IMR-90 (cell line): ENCODE data around the gene HS6ST3. TPM values are rescaled to one million over a fixed set of nuclear protein-coding genes. Genes with fewer than 3 reads are reported as not detected.

ENCODE experiments used
- ATAC-seq: fragments of 200-7000 bp; cut with Tn5 transposase; 2 replicates; pipeline ENCODE4 v1.9.1; 2020; ENCODE audit warnings: low read depth, mild to moderate bottlenecking, moderate library complexity
- BruUV-seq: library from RNA; stranded (reverse); fragments of 400-500 nt; replicated peaks from 2 replicates; lab custom pipeline; 2021; lab: Mats Ljungman, UMichigan
- CTCF ChIA-PET: fragments of 300-600 bp; formaldehyde crosslinking; extraction: SDS; loops from one replicate; lab custom pipeline; 2021; ENCODE audit warnings: antibody characterized with exemption; lab: Yijun Ruan, JAX
- POLR2A ChIA-PET: fragments of 300-600 bp; sonication (Branson Sonifier 250); formaldehyde crosslinking; loops from one replicate; lab custom pipeline; 2022; ENCODE audit warnings: antibody characterized with exemption; ENCODE audit not compliant: unreplicated experiment; lab: Charles Lee
- DNase-seq: peaks from one replicate; pipeline ENCODE4 v3.0.0; 2013
- H2AFZ ChIP-seq: replicated peaks from 2 replicates; pipeline ENCODE3; 2013; ENCODE audit warnings: low read length, mild to moderate bottlenecking; ENCODE audit not compliant: poor library complexity
- H2AK5ac ChIP-seq: 2 replicates; pipeline ENCODE4 v1.6.1; 2013; ENCODE audit warnings: low read depth, low read length, inconsistent platforms
- H2AK9ac ChIP-seq: replicated peaks from 2 replicates; pipeline ENCODE3; 2013; ENCODE audit warnings: mild to moderate bottlenecking, low read depth, low read length, moderate library complexity; ENCODE audit not compliant: poor library complexity
- H2BK120ac ChIP-seq: 2 replicates; pipeline ENCODE4 v1.6.1; 2013; ENCODE audit warnings: low read depth, low read length, inconsistent platforms
- H2BK15ac ChIP-seq: 3 replicates; pipeline ENCODE4 v1.6.1; 2013; ENCODE audit warnings: low read depth, low read length, inconsistent platforms
- H2BK20ac ChIP-seq: 2 replicates; pipeline ENCODE4 v1.6.1; 2013; ENCODE audit warnings: low read depth, mild to moderate bottlenecking, inconsistent platforms, low read length, moderate library complexity
- H2BK5ac ChIP-seq: 2 replicates; pipeline ENCODE4 v1.6.1; 2013; ENCODE audit warnings: mild to moderate bottlenecking, low read depth, low read length, inconsistent platforms; ENCODE audit not compliant: poor library complexity, severe bottlenecking
- H3K14ac ChIP-seq: replicated peaks from 2 replicates; pipeline ENCODE4 v1.6.1; 2013; ENCODE audit warnings: low read depth, low read length, inconsistent platforms
- H3K18ac ChIP-seq: 2 replicates; pipeline ENCODE4 v1.6.1; 2013; ENCODE audit warnings: low read depth, low read length, control low read depth
- H3K23ac ChIP-seq: 2 replicates; pipeline ENCODE4 v1.6.1; 2013; ENCODE audit warnings: low read depth, low read length, inconsistent platforms
- H3K27ac ChIP-seq: 2 replicates; pipeline ENCODE4 v1.5.1; 2013; ENCODE audit warnings: mild to moderate bottlenecking, control low read depth, low read length; ENCODE audit not compliant: insufficient read depth
- H3K27me3 ChIP-seq: 2 replicates; pipeline ENCODE4 v1.6.1; 2013; ENCODE audit warnings: low read length; ENCODE audit not compliant: control insufficient read depth, insufficient read depth
- H3K36me3 ChIP-seq: 2 replicates; pipeline ENCODE4 v1.6.1; 2013; ENCODE audit warnings: low read length, mixed read lengths; ENCODE audit not compliant: control insufficient read depth, insufficient read depth
- H3K4ac ChIP-seq: 2 replicates; pipeline ENCODE4 v1.6.1; 2013; ENCODE audit warnings: low read depth, low read length, inconsistent platforms
- H3K4me1 ChIP-seq: 2 replicates; pipeline ENCODE4 v1.6.1; 2013; ENCODE audit warnings: low read length, mixed read lengths; ENCODE audit not compliant: control insufficient read depth, insufficient read depth
- H3K4me2 ChIP-seq: 2 replicates; pipeline ENCODE4 v1.6.1; 2013; ENCODE audit warnings: low read depth, mild to moderate bottlenecking, control low read depth, low read length, moderate library complexity
- H3K4me3 ChIP-seq: 2 replicates; pipeline ENCODE4 v1.5.1; 2013; ENCODE audit warnings: low read depth, mild to moderate bottlenecking, control low read depth, low read length, moderate library complexity; ENCODE audit not compliant: insufficient read depth
- H3K56ac ChIP-seq: 2 replicates; pipeline ENCODE4 v1.6.1; 2013; ENCODE audit warnings: low read length, inconsistent platforms; ENCODE audit not compliant: insufficient read depth; ENCODE audit errors: extremely low read depth
- H3K79me1 ChIP-seq, 2 experiments: 2 replicates each; pipeline ENCODE4 v1.6.1; 2013; ENCODE audit warnings: low read length in 2 of 2, inconsistent platforms in 1 of 2, low read depth in 1 of 2
- H3K9ac ChIP-seq: 2 replicates; pipeline ENCODE4 v1.6.1; 2013; ENCODE audit warnings: low read depth, low read length, control low read depth
- H3K9me1 ChIP-seq: 2 replicates; pipeline ENCODE4 v1.6.1; 2013; ENCODE audit warnings: low read length, inconsistent platforms; ENCODE audit not compliant: insufficient read depth
- H3K9me3 ChIP-seq: 2 replicates; pipeline ENCODE4 v1.6.1; 2013; ENCODE audit warnings: low read length; ENCODE audit not compliant: control insufficient read depth, insufficient read depth
- H4K20me1 ChIP-seq: 2 replicates; pipeline ENCODE4 v1.6.1; 2013; ENCODE audit warnings: low read length, inconsistent platforms; ENCODE audit not compliant: insufficient read depth
- H4K5ac ChIP-seq: 2 replicates; pipeline ENCODE4 v1.6.1; 2013; ENCODE audit warnings: mild to moderate bottlenecking, low read depth, low read length, control low read depth
- H4K8ac ChIP-seq, 2 experiments: 2 replicates each; pipeline ENCODE4 v1.6.1; 2013; ENCODE audit warnings: low read depth in 2 of 2, low read length in 2 of 2, control low read depth in 1 of 2, inconsistent platforms in 1 of 2
- H4K91ac ChIP-seq: 2 replicates; pipeline ENCODE4 v1.6.1; 2013; ENCODE audit warnings: low read depth, low read length, inconsistent platforms; ENCODE audit not compliant: insufficient read depth
- BHLHE40 ChIP-seq: fragments of 150-350 bp; IDR thresholded peaks from 2 replicates; pipeline ENCODE4 v1.6.1; 2016; ENCODE audit warnings: mild to moderate bottlenecking, low read depth, low read length
- CEBPB ChIP-seq: IDR thresholded peaks from 2 replicates; pipeline ENCODE4 v1.6.1; 2012; ENCODE audit warnings: low read depth, low read length, improper control_type of control experiment
- CHD1 ChIP-seq: IDR thresholded peaks from 2 replicates; pipeline ENCODE4 v1.6.1; 2012; ENCODE audit warnings: low read depth, low read length, improper control_type of control experiment
- CTCF ChIP-seq: conservative IDR thresholded peaks from 2 replicates; pipeline ENCODE4 v1.5.1; 2012; ENCODE audit warnings: mild to moderate bottlenecking, low read depth, low read length, improper control_type of control experiment
- FOS ChIP-seq: fragments of 150-350 bp; IDR thresholded peaks from 2 replicates; pipeline ENCODE4 v1.6.1; 2016; ENCODE audit warnings: low read depth, low read length
- MAFK ChIP-seq: IDR thresholded peaks from 2 replicates; pipeline ENCODE4 v1.6.1; 2012; ENCODE audit warnings: low read depth, low read length, improper control_type of control experiment
- MAZ ChIP-seq: IDR thresholded peaks from 2 replicates; pipeline ENCODE4 v1.6.1; 2012; ENCODE audit warnings: low read depth, mild to moderate bottlenecking, low read length, improper control_type of control experiment, moderate library complexity, borderline replicate concordance
- MXI1 ChIP-seq: IDR thresholded peaks from 2 replicates; pipeline ENCODE4 v1.6.1; 2012; ENCODE audit warnings: low read depth, mild to moderate bottlenecking, low read length, moderate library complexity, borderline replicate concordance
- NFE2L2 ChIP-seq: fragments of 150-350 bp; IDR thresholded peaks from 2 replicates; pipeline ENCODE4 v1.6.1; 2016; ENCODE audit warnings: low read depth, mild to moderate bottlenecking, low read length
- POLR2A ChIP-seq: IDR thresholded peaks from 2 replicates; pipeline ENCODE4 v1.6.1; 2012; ENCODE audit warnings: mild to moderate bottlenecking, low read depth, low read length
- RAD21 ChIP-seq: IDR thresholded peaks from 2 replicates; pipeline ENCODE4 v1.6.1; 2012; ENCODE audit warnings: low read length, improper control_type of control experiment
- RCOR1 ChIP-seq: IDR thresholded peaks from 2 replicates; pipeline ENCODE4 v1.6.1; 2012; ENCODE audit warnings: mild to moderate bottlenecking, low read length, improper control_type of control experiment; ENCODE audit not compliant: insufficient replicate concordance
- RFX5 ChIP-seq: IDR thresholded peaks from 2 replicates; pipeline ENCODE4 v1.8.0; 2012; ENCODE audit warnings: low read depth, mild to moderate bottlenecking, low read length, moderate library complexity
- SMC3 ChIP-seq: fragments of 150-350 bp; IDR thresholded peaks from 2 replicates; pipeline ENCODE4 v1.6.1; 2016; ENCODE audit warnings: low read depth, mild to moderate bottlenecking, antibody characterized with exemption, low read length, moderate library complexity
- USF2 ChIP-seq: fragments of 150-350 bp; IDR thresholded peaks from 2 replicates; pipeline ENCODE4 v1.6.1; 2017; ENCODE audit warnings: mild to moderate bottlenecking, antibody characterized with exemption, low read length, low read depth
- WGBS, 2 experiments: methylation state at CpG; one replicate each; pipeline versions ENCODE4 v1.1.5 to v1.1.7; 2013; ENCODE audit warnings: missing lambda C conversion rate in 2 of 2; ENCODE audit not compliant: insufficient read length in 1 of 2; ENCODE audit errors: extremely low coverage in 2 of 2; 5-methylcytosine and 5-hydroxymethylcytosine counted together
- dilution Hi-C: fragments of 300-500 bp; cut with HindIII; formaldehyde crosslinking; loops from one replicate; pipeline ENCODE4 v1.14.3; 2018; ENCODE audit warnings: low sequenced_read_pairs; ENCODE audit not compliant: unreplicated experiment
- in situ Hi-C: fragments of 300-500 bp; cut with MboI; formaldehyde crosslinking; loops from 3 replicates; pipeline ENCODE4 v1.14.3; 2019; ENCODE audit warnings: low sequenced_read_pairs, inconsistent platforms, mixed read lengths
- intact Hi-C: fragments of 100-400 bp; cut with micrococcal nuclease; formaldehyde crosslinking; loops from 2 replicates; pipeline ENCODE4 v1.10.0; 2022
- polyA plus RNA-seq, 3 experiments: library from polyadenylated mRNA; depleted of rRNA; stranded (reverse); fragments of >200 nt; gene quantifications; 2 replicates each; pipeline ENCODE4 v1.2.3, GENCODE V29; 2012; ENCODE audit warnings: low replicate concordance in 1 of 3
- total RNA-seq: library from RNA; depleted of rRNA; stranded (reverse); fragments of >200 nt; gene quantifications from 2 replicates; pipeline ENCODE4 v1.2.3, GENCODE V29; 2012
- TF ChIP-seq, protein P1 (sequence below): fragments of 150-350 bp; IDR thresholded peaks from 2 replicates; pipeline ENCODE4 v1.6.1; 2016; ENCODE audit warnings: low read depth, mild to moderate bottlenecking, low read length, moderate library complexity, borderline replicate concordance

Gene HS6ST3
- total and polyA plus RNA-seq, 2 of the 4 experiments (the other 2 are of a cell fraction), result not detected

GRCh38 chr13:96834626-96835025 lies 744.7 kb downstream of the HS6ST3 start:
- Histone ChIP-seq H3K9me3 (no peaks in the 10 kb centered on the region; the same call in 1 of the 2 replicates), H3K9ac (no peak overlapping the region), H2BK15ac (no peak overlapping the region), H4K91ac (no peak overlapping the region), H3K27ac (no peak overlapping the region), H3K23ac (no peak overlapping the region), H2BK5ac (no peak overlapping the region), H2AK5ac (no peak overlapping the region), H3K4me2 (no peak overlapping the region), H2BK20ac (no peak overlapping the region), H2AFZ (no peak overlapping the region), H3K9me1 (no peaks in the 10 kb centered on the region), H2BK120ac (no peak overlapping the region), H2AK9ac (no peak overlapping the region), H4K5ac (no peak overlapping the region), H4K20me1 (no peaks in the 10 kb centered on the region), H3K27me3 (no peaks in the 10 kb centered on the region), H3K36me3 (no peaks in the 10 kb centered on the region), H3K4me3 (no peak overlapping the region), H3K4ac (no peak overlapping the region), H3K4me1 (no peaks in the 10 kb centered on the region), H4K8ac (no peak overlapping the region), H3K56ac (no peak overlapping the region), H3K18ac (no peak overlapping the region), H3K14ac (no peak overlapping the region), H3K79me1 (no peaks in the 10 kb centered on the region)
- intact Hi-C loops, result no loop called here
- POLR2A ChIA-PET, result no interaction called here
- ATAC-seq (no peak), DNase-seq (no peak)
- BruUV-seq, result no TSS peak
- WGBS, 2 experiments, result no CpG with 5 or more reads among the region's 4 CpGs
- no peak for TF ChIP-seq USF2
- no peak for TF ChIP-seq MXI1
- no peak for TF ChIP-seq FOS
- TF ChIP-seq RFX5, result no peak
- TF ChIP-seq, protein P1, sequence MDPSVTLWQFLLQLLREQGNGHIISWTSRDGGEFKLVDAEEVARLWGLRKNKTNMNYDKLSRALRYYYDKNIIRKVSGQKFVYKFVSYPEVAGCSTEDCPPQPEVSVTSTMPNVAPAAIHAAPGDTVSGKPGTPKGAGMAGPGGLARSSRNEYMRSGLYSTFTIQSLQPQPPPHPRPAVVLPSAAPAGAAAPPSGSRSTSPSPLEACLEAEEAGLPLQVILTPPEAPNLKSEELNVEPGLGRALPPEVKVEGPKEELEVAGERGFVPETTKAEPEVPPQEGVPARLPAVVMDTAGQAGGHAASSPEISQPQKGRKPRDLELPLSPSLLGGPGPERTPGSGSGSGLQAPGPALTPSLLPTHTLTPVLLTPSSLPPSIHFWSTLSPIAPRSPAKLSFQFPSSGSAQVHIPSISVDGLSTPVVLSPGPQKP, result no peak
- TF ChIP-seq SMC3, result no peak
- TF ChIP-seq POLR2A, result no peak
- TF ChIP-seq CTCF, result no peak
- no peak for TF ChIP-seq CHD1
- TF ChIP-seq NFE2L2, result no peak
- TF ChIP-seq MAZ, result no peak
- TF ChIP-seq BHLHE40, result no peak
- TF ChIP-seq RAD21, result no peak
- TF ChIP-seq MAFK, result no peak
- no peak for TF ChIP-seq RCOR1
- no peak for TF ChIP-seq CEBPB
- in situ Hi-C loops, result no loop called here
- dilution Hi-C loops, result no loop called here
- CTCF ChIA-PET, result no interaction called here
